DLD1 (cell line): Measurements from ENCODE around the gene OXT.
"Not testable (repeated sequence)": the region's sequence is repeated elsewhere in the genome, so short reads cannot be mapped to it uniquely, and the experiment has no call there.

Experiments used
- in situ Hi-C: cut with HindIII; loops from 2 replicates; pipeline ENCODE4 v1.10.0; 2017; ENCODE audit warnings: low sequenced_read_pairs

OXT gene

DNA sequence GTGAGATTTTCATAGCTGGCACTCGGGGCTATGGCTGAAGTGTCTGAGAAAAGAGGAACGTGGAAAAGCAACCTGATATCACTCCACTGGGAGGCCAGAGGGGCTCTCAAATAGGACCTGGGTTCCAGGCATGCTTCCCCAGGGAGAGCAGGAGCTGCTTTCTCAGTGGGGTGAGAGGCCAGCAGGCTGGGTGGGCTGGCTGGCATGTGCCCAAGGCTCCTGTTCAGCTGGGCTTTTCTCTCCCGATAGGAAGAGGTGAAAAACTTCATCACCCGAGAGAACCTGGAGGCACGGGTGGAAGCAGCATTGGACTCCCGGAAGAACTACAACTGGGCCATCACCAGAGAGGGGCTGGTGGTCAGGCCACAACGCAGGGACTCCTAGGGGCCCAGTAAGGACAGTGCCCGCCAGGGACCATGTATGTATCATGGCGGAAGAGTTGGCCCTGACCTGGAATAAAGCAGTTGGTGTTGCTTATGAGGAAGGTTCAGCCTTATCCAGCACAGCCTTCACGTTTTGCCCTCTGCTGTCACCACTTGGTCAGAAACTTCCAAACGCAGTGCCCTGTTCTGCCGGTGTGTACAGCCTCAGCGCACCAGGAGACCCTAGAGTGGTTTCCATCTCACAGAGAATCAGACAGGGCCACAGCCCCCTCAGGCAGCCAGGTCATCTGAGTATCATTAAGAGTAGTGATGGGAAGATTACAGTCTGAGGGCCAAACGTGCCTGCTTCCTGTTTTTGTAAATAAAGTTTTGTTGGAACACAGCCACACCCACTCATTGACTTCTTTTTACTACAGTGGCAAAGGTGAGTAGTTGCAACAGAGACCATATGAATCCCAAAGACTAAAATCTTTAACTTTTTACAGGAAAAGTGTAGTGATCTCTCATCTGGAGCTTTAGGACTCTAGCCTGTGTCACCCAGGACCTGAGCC, 23.7 kb upstream of the OXT start:
- in situ Hi-C loops, result no loop called here

DNA sequence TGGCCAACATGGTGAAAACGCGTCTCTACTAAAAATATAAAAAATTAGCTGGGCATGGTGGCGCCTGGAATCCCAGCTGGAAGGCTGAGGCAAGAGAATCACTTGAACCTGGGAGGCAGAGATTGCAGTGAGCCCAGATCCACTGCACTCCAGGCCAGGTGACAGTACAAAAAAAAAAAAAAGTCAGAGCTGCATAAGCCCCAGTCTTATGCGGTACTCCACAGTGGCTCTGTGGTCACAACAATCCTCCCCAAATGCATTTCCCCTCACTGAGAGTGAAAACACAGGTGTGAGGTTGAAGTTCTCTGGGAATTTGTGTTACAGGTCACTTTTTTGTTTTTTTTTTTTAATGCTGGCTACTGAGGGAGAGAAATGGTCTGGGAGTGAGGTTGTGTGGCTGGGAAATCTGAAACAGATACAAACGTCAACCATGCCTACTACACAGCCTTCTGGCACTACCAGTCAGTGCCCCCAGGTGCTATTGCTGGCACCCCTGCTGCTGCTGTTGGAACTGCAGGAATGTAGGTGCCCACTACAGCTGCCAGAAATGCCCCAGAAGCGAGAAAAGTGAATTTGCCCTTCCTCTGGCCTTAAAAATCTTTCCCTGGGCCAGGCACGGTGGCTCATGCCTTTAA, 19.9 kb upstream of the OXT start:
- in situ Hi-C loops, result no loop called here

DNA sequence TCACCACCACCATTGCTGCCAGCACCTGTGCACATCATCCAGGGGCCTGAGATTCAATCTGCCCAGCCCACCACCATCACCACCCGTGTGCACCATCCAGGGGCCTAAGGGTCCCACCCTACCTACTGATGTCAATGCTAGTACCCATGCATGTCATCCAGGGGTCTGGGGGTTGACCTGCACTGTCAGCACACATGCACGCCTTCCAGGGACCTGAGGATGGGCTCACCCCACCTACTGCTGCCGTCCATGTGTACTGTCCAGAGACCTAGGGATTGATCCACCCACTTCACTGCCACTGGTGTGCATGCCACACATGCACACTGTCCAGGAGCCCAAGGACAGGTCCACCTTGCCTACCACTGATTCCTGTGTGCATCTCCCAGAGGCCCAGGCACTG, 11.9 kb upstream of the OXT start:
- in situ Hi-C loops, result no loop called here

DNA sequence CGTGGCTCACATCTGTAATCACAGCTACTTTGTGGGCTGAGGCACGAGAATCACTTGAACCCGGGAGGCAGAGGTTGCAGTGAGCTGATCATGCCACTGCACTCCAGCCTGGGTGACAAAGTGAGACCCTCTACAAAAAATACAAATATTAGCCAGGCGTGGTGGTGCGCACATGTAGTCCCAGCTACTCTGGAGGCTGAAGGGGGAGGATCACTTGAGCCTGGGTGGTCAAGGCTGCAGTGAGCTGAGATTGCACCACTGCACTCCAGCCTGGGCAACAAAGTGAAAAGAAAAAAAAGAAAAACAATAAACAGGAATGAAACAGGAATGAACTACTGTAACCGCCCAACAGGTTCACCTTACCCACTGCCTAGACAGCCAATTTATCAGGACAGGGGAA, 7.3 kb upstream of the OXT start:
- in situ Hi-C loops, result not testable (repeated sequence)

DNA sequence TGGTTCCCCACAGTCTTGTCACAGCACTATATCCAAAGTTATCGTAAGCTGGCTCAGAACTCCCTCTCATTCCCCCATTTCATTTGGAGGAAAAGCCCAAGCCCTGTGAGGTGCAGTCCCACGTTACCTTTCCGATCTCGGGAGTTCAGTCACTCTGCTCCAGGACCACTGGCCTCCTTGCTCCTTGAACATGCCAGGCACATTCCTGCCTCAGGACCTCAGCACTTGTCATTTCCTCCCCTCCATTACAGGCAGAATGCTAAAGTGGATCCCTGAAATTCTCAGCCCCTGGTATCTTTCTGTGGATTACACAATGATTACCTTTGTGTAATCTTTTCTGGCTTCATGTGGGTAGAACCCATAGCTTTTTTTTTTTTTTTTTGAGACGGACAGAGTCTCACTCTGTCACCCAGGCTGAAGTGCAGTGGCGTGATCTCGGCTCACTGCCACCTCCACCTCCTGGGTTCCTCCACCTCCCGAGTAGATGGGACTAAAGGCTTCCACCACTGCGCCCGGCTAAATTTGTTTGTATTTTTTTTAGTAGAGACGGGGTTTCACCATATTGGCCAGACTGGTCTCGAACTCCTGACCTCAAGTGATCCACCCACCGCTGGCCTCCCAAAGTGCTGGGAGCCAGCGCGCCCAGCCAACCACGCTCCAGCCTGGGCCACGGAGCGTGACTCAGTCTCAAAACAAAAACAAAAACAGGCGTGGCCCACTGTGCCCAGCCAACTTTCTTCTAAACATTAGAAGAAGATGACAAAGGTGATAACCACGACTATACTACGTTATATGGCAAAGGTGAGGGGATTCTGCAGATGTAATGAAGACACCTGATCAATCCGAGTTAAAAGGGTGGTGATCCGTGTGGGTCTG, 4.0 kb upstream of the OXT start:
- in situ Hi-C loops, result no loop called here

DNA sequence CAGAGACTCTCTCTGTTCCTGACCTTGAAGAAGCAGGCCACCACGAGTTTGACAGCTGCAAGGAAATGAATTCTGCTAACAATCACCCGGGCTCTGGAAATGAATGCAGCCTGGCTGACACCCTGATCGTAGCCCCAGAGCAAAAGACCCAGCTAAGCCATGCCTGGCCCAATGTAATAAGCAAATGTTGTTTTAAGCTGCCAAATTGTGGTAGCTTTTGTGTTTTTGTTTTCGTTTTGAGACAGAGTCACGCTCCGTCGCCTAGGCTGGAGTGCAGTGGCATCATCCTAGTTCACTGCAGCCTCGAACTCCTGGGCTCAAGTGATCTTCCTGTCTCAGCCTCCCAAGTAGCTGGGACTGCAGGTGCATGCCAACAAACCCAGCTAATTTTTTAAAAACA, 3.3 kb upstream of the OXT start:
- in situ Hi-C loops, result no loop called here

DNA sequence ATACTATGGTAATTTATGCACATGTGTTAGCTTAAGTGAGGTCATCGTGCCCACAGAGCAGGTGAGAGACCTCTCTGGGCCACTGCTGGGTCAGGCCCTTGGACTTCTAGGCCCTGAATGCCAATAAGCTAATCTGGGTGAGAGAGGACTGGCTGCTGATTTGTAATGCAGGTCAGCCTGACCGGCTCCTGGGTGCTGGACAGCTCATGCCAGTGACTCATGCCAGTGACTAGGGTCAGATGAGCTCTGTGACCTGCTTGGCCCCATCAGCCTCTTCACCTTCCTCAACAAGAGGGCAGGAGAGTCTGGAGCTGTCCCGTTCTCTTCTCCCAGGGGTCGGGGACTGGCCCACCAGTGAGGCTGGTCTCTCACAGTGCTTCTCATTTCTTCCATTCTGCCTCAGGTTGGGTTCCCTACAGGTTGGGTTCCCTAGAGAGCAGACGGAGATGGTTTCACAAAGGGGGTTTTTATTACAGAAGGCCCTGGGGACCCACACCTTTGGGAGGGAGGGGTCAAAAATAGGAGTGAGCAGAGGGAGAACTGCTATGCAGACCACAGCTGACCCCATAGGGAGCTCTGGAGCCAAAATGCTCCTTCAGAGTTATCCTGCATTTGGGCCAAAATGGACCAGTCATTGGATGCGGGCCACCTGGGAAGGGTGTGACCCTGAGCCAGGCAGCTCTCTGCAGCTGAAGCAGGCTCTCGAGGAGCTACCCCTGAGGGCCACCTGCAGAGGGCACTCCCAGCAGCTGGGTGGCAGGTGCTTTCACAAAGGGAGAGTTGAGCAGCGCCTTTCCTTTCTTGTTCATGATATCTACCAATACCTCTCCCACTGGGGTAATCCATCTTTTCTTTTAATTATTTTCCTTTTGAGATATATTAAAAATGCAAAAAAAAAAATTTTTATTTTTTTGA, 2.2 kb upstream of the OXT start:
- in situ Hi-C loops, result no loop called here

DNA sequence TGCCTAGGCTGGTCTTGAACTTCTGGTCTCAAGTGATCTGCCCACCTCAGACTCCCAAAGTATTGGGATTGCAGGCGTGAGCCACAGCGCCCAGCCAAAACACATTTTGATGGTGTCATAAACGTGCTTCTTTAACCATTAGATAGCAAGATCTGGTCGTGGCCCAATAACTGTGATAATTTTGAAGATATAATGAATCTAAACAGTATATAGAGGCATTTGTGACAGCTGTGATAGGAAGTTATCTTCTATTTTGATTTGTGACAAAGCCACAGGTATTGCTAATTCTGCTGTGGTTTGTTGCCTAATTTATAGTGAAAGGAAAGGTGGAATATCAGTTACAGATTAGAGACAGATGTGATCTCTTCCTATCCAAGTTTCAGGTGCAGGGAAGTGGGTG, 695 bp upstream of the OXT start:
- in situ Hi-C loops, result no loop called here

DNA sequence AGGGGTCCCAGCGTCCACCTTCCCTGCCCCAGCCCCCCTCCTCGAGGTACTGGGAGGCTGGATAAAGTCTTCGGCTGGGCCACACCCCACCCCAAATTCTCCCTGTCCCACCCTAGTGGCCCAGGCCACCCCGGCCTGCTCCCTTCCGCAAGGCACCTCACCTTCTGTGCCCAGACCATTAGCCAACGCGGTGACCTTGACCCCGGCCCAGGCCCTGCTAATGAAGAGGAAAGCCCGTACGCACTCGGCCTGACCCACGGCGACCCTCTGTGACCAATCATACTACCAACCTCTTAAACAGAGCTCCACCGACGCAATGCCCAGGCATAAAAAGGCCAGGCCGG, 182 bp upstream of the OXT start:
- in situ Hi-C loops, result no loop called here

DNA sequence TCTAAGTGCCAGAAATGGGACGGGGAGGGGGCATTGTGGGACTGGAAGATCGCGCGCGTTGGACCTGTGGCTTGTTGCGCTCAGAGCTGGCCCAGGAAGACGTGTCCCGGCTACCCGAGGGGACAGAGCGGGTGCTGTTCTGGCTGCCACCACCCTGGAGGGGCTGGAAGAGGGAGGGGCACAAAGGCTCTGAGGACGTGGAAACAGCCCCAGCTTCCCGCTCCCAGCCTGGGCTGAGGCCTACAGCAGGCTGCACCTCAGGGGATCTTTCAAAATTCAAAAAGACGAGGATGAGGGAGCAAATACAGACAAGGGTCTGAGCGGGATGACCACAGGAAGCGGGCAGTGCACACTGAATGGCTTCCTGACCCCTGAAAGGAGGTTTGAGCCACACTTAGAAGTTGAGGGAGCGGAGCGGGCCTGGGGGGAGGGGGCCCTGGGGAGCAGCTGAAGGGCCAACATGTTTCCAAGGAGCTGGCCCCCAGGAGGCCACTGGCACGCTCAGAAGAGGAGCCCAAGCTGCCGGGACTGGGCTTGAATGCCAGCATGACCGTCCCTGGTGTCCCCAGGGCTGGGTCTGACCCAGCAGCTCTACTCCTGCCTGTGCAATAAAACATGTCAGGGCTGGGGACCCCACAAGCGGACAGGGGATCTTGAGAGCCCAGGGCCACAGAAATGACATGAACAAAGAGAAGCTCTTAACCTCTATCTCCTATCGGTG, 1.3 kb downstream of the OXT start:
- in situ Hi-C loops, result no loop called here

DNA sequence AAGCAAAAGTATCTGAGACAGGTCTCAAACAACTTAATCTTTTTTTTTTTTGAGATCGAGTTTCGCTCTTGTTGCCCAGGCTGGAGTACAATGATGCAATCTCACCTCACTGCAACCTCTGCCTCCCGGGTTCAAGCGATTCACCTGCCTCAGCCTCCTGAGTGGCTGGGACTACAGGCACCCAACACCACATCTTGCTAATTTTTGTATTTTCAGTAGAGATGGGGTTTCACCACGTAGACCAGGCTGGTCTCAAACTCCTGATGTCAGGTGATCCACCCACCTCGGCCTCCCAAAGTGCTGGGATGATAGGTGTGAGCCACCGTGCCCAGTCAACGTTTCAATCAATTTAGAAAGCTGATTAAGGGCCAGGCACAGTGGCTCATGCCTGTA, 1.8 kb downstream of the OXT start:
- in situ Hi-C loops, result not testable (repeated sequence)

DNA sequence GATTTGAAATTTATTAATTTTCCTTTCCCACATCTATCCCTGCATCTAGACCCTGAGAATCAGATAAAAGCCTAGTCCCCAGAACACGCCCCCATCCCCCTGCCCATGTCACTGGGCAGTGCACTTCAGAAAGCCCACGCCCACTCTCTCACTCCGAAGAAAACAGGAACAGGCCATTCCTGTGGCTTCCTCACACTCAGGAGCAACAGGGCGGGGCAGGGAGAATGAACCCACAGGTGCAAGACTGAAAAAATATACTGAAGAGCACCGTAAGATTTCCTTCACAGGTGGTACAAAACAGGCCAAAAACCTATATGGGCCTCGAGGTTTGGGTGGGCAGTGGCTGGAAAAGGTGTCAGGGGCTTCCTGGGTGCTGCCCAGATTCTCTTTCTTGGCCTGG, 3.4 kb downstream of the OXT start:
- in situ Hi-C loops, result no loop called here

DNA sequence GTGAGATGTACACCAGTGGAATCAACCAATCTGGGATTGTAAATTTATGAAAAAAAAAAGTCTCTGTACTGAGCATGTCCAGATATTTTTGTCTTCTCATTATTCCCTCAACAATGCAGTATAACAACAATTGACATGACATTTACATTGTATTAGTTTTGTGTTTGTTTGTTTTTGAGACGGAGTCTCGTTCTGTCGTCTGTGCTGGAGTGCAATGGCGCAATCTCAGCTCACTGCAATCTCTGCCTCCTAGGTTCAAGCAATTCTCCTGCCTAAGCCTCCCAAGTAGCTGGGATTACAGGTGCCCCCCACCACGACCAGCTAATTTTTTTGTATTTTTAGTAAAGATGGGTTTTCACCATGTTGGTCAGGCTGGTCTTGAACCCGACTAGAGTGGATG, 3.9 kb downstream of the OXT start:
- in situ Hi-C loops, result not testable (repeated sequence)

DNA sequence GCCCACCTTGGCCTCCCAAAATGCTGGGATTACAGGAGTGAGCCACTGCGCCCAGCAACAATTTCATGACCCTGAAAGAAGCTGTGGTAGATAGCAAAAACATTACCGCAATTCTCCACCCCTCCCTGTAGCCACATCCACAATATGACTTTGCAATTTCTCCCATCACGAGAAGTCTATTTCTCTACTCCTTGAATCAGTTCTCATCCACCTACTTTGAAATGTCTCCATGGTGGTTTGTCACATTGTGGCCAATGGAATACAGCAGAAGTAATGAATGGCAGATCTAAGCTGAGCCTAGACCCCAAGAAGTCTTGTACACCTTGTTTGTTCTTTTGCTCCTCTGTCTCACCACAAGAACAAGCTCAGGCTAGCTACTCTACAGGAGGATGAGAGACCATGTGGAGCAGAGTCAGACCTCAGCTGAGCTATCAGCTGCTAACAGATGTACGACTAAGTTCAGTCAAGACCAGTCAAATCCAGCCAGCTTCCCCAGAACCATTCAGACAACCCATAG, 6.3 kb downstream of the OXT start:
- in situ Hi-C loops, result no loop called here

DNA sequence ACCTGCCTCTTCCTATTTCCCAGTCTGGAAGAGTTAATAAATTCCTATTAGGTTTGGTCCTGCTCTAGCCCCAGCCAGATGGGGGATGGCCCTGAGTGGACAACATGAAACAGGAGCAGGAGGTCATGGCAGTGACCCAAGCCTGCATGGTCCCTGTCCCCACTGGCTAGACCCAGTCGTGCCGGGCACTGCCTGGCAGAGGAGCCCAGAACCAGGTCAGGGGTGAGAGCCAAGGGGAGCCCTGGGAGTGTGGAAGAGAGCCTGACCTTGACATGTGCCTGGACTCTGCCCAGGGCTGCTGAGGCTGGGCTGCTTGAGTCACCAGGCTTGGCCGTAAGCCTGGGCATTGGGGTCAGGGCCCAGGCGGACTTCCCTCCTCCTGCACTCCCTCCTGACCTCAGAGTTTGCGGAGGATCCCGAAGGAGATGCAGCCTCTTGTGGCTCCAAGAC, 9.5 kb downstream of the OXT start:
- in situ Hi-C loops, result loop anchor here (10.0 kb wide), 1 partner anchor 194 kb away; no protein-coding TSS in a partner anchor

DNA sequence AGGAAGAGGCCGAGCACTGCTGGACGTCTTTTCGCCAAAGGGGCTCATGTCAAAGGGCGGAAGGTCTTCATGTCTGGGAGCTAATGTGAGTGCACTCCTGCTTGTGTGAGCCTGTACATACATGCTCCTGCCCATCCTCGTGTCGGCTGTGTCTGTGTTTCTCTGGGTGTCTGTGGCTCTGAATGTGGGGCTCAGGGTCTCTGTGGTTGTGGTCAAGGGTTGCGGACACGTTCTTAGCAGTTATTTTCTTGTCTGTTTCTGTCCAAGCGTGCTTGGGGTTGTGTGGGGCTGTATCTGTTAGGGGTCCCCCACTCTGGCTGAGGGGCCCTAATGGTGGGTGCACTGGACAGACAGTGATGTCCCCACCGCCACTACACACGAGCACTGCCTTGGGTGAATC, 10.2 kb downstream of the OXT start:
- in situ Hi-C loops, result loop anchor here (10.0 kb wide), 1 partner anchor 193 kb away; no protein-coding TSS in a partner anchor

DNA sequence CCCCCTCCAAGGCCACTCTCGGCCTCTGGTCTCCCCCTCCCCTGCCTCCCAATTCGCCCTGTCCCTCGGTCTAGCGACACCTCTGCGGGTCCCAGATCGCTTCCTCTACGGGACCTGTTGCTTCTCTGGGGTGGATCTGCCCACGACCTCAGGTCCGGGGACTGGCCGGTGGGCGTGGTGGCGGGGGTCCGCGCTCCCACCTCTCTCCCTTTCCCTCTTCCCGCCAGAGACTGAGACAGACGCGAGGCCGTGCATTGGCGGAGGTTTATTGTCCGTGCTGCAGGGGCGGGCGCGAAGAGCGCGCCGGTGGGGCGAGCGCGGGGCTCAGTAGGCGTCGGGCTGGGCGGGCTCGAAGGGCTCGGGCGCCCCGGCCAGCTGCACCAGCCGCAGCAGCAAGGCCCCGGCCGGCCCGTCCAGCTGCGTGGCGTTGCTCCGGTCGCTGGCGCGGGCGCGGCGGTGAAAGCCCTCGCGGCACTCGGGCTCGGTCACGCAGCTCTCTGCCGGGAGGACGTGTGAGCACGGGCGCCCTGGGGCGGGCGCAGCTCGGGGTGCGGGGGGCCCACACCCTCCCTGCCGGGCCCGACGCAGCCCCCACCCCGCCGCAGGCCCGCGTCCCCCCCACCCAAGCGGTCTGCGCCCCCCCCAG, 11.0 kb downstream of the OXT start:
- in situ Hi-C loops, result loop anchor here (10.0 kb wide), 1 partner anchor 192 kb away; no protein-coding TSS in a partner anchor
